OCI-LY1 (cell line): Measurements from ENCODE around the gene FBXO8.

Source experiments
- EZH2 ChIP-seq: fragments of 200-600 bp; sonication (generic), shearing (Covaris generic); IDR thresholded peaks from 2 replicates; pipeline ENCODE4 v1.8.0; 2017; ENCODE audit warnings: borderline replicate concordance, mixed run types, mild to moderate bottlenecking, antibody characterized with exemption, low read length, moderate library complexity, mixed read lengths
- TF ChIP-seq, protein P1 (sequence below): fragments of 200-600 bp; sonication (generic), shearing (Covaris generic); IDR thresholded peaks from 2 replicates; pipeline ENCODE4 v1.5.1; 2017; ENCODE audit warnings: mild to moderate bottlenecking, antibody characterized with exemption, low read length, moderate library complexity, mixed read lengths

DNA sequence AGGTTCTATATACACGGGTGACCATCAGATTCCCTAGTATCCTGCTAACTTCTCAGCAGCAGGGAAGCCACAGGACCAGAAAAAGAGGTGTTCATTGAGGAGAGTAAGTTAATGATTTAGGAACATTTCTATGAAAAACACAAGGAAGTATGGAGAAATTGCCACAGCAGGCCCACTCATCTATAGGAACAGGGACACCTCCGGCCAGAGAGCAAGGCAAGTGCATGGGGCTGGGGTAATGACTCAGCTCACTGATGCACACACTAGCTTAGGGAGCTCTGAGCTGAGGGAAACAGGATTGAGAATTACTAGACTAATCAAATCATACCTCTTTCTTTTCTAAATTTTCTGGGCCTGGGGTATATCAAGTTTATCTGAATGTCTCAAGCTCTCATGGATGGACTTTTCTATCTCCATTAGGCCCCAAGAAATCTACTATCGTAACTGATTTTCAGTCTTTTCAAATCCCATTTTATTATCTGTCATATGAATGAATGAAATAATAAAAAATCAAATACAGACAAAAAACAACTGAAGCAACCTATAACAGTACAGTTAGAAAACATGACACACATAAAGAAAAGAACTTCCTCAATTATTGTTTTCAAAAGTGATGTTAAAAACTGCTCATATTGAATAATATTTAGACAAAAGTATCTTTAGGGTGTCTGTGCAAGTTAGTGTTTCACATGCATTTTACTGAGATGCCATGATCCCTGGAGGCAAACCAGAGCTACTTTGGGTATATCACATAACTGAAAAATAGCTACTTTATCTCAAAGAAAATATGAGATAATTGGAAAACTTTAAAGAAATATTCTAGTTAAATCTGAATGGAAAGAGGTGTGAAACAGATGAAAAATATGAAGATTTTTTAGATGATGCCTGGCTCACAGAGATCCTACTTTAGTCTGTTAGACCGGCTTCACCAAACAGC is 89.8 kb downstream of the FBXO8 start:
- TF ChIP-seq, protein P1, sequence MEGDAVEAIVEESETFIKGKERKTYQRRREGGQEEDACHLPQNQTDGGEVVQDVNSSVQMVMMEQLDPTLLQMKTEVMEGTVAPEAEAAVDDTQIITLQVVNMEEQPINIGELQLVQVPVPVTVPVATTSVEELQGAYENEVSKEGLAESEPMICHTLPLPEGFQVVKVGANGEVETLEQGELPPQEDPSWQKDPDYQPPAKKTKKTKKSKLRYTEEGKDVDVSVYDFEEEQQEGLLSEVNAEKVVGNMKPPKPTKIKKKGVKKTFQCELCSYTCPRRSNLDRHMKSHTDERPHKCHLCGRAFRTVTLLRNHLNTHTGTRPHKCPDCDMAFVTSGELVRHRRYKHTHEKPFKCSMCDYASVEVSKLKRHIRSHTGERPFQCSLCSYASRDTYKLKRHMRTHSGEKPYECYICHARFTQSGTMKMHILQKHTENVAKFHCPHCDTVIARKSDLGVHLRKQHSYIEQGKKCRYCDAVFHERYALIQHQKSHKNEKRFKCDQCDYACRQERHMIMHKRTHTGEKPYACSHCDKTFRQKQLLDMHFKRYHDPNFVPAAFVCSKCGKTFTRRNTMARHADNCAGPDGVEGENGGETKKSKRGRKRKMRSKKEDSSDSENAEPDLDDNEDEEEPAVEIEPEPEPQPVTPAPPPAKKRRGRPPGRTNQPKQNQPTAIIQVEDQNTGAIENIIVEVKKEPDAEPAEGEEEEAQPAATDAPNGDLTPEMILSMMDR: no peak
- TF ChIP-seq EZH2: no peak
